K562 (cell line): ENCODE measurements around the gene TXNRD2. TPM values are rescaled to one million over a fixed set of nuclear protein-coding genes. Genes with fewer than 3 reads are reported as not detected.
A peak's percentile ranks its signal among the peaks of the same experiment; 100 is the strongest.

ENCODE experiments used
- BACH1 ChIP-seq: fragments of 200-800 bp; sonication (Bioruptor generic); IDR thresholded peaks from 2 replicates; pipeline ENCODE4 v1.6.1; 2016; ENCODE audit warnings: missing genetic modification characterization, missing compliant biosample characterization
- BRF1 ChIP-seq: IDR thresholded peaks from 3 replicates; pipeline ENCODE4 v1.6.1; 2011; ENCODE audit warnings: borderline replicate concordance, mild to moderate bottlenecking; ENCODE audit not compliant: insufficient read length; ENCODE audit errors: extremely low read depth
- CBX1 ChIP-seq: sonication (generic); IDR thresholded peaks from 2 replicates; pipeline ENCODE4 v1.6.1; 2016; ENCODE audit warnings: antibody characterized with exemption, low read depth, mild to moderate bottlenecking
- CHCHD3 ChIP-seq: fragments of 250-450 bp; sonication (Bioruptor Pico); IDR thresholded peaks from 2 replicates; pipeline ENCODE4 v2.1.2; 2022; ENCODE audit warnings: mild to moderate bottlenecking
- CHD1 ChIP-seq: fragments of 200-600 bp; sonication (generic); IDR thresholded peaks from one replicate; pipeline ENCODE4 v1.6.1; 2012; ENCODE audit warnings: mild to moderate bottlenecking, moderate library complexity, low read length, inconsistent platforms
- EHMT2 ChIP-seq: fragments of 450-650 bp; IDR thresholded peaks from 2 replicates; pipeline ENCODE4 v1.6.1; 2018; ENCODE audit warnings: antibody characterized with exemption
- ELF1 ChIP-seq: fragments of 200-800 bp; sonication (Bioruptor generic); IDR thresholded peaks from 2 replicates; pipeline ENCODE4 v1.6.1; 2016; ENCODE audit warnings: missing genetic modification characterization, missing compliant biosample characterization
- ETS2 ChIP-seq: IDR thresholded peaks from 2 replicates; pipeline ENCODE4 v1.6.1; 2016; ENCODE audit warnings: borderline replicate concordance, missing genetic modification characterization, mild to moderate bottlenecking, moderate library complexity, missing compliant biosample characterization; ENCODE audit not compliant: poor library complexity, severe bottlenecking
- JUNB ChIP-seq: fragments of 450-650 bp; formaldehyde crosslinking; conservative IDR thresholded peaks from 2 replicates; pipeline ENCODE4 v1.4.0; 2020; ENCODE audit warnings: mild to moderate bottlenecking
- MEF2A ChIP-seq: IDR thresholded peaks from 2 replicates; pipeline ENCODE4 v1.6.1; 2011; ENCODE audit warnings: low read depth, mild to moderate bottlenecking, low read length, moderate library complexity; ENCODE audit not compliant: control insufficient read depth
- NCOA6 ChIP-seq: fragments of 450-650 bp; IDR thresholded peaks from 2 replicates; pipeline ENCODE4 v1.6.1; 2017; ENCODE audit warnings: mild to moderate bottlenecking
- PCBP2 ChIP-seq: fragments of 200-400 bp; formaldehyde crosslinking; IDR thresholded peaks from 2 replicates; pipeline ENCODE4 v1.6.1; 2018; ENCODE audit warnings: low read length, low read depth, mild to moderate bottlenecking, moderate library complexity; ENCODE audit not compliant: poor library complexity, severe bottlenecking
- RBM25 ChIP-seq: fragments of 200-400 bp; formaldehyde crosslinking; IDR thresholded peaks from 2 replicates; pipeline ENCODE4 v1.6.1; 2018; ENCODE audit warnings: low read length, low read depth, moderate library complexity; ENCODE audit not compliant: severe bottlenecking
- RBM39 ChIP-seq: fragments of 200-400 bp; formaldehyde crosslinking; optimal IDR thresholded peaks from 2 replicates; pipeline ENCODE3; 2018; ENCODE audit warnings: low read depth, low read length
- SETDB1 ChIP-seq: IDR thresholded peaks from one replicate; pipeline ENCODE4 v1.6.1; 2012; ENCODE audit warnings: low read length, control low read depth, inconsistent platforms
- SMARCA4 ChIP-seq: fragments of 450-650 bp; IDR thresholded peaks from 2 replicates; pipeline ENCODE4 v1.6.1; 2016
- SMARCB1 ChIP-seq: IDR thresholded peaks from 2 replicates; pipeline ENCODE4 v1.6.1; 2011; ENCODE audit warnings: improper control_type of control experiment, low read depth; ENCODE audit not compliant: insufficient read length
- TCF7L2 ChIP-seq: fragments of 150-350 bp; IDR thresholded peaks from 2 replicates; pipeline ENCODE4 v1.6.1; 2016; ENCODE audit warnings: low read depth, mild to moderate bottlenecking, low read length, moderate library complexity
- XRCC4 ChIP-seq: IDR thresholded peaks from one replicate; pipeline ENCODE4 v1.6.1; 2011; ENCODE audit not compliant: insufficient read depth, insufficient read length; ENCODE audit errors: extremely low read depth
- ZFP1 ChIP-seq: fragments of 450-650 bp; formaldehyde crosslinking; IDR thresholded peaks from 2 replicates; pipeline ENCODE4 v1.4.0; 2020; ENCODE audit warnings: mild to moderate bottlenecking, mixed read lengths
- ZFX ChIP-seq: sonication (generic); formaldehyde crosslinking; IDR thresholded peaks from 2 replicates; pipeline ENCODE4 v1.8.0; 2022; ENCODE audit warnings: mild to moderate bottlenecking, missing genetic modification reagents, moderate library complexity
- ZNF347 ChIP-seq: fragments of 450-650 bp; formaldehyde crosslinking; IDR thresholded peaks from 2 replicates; pipeline ENCODE4 v1.4.0; 2020; ENCODE audit warnings: low read depth, mild to moderate bottlenecking, moderate library complexity
- polyA plus RNA-seq, 8 experiments: library from polyadenylated mRNA; depleted of rRNA in 4 of 8; stranded (reverse) in 5 of 8; unstranded in 3 of 8; fragments of >200 nt; fragmentation: Nextera tagmentation in 2 of 8; fragmentation: Illumina TruSeq in 1 of 8; extraction: Ambion mirVana in 2 of 8; extraction: Trizol in 1 of 8; gene quantifications; 2 replicates each; pipeline versions ENCODE4 v1.2.1 to v1.2.3, GENCODE V29; 2011 to 2014; ENCODE audit warnings: inconsistent platforms in 1 of 8, missing spikeins in 1 of 8
- total RNA-seq, 7 experiments: library from RNA; depleted of rRNA in 6 of 7; stranded (reverse); fragments of >200 nt in 6 of 7; fragmentation: Illumina TruSeq in 2 of 7; extraction: Trizol in 2 of 7; gene quantifications; 2 replicates each; pipeline versions ENCODE4 v1.2.1 to v1.2.3, GENCODE V29; 2011 to 2021; ENCODE audit warnings: low replicate concordance in 1 of 7
- TF ChIP-seq, protein P1 (sequence below): IDR thresholded peaks from 2 replicates; pipeline ENCODE4 v1.6.1; 2012; ENCODE audit warnings: low read depth, low read length, improper control_type of control experiment, borderline replicate concordance
- TF ChIP-seq, protein P2 (sequence below): sonication (generic); formaldehyde crosslinking; IDR thresholded peaks from 2 replicates; pipeline ENCODE4 v1.8.0; 2022; ENCODE audit warnings: mild to moderate bottlenecking, missing genetic modification reagents
- TF ChIP-seq, protein P3 (sequence below): sonication (generic); IDR thresholded peaks from 2 replicates; pipeline ENCODE4 v1.6.1; 2016

Gene TXNRD2
- total and polyA plus RNA-seq, 9 of the 15 experiments (the other 6 are each of a cell fraction or from before 2014, with no cell fraction given), result 3.3 to 80.2 (median 49.4) TPM

DNA sequence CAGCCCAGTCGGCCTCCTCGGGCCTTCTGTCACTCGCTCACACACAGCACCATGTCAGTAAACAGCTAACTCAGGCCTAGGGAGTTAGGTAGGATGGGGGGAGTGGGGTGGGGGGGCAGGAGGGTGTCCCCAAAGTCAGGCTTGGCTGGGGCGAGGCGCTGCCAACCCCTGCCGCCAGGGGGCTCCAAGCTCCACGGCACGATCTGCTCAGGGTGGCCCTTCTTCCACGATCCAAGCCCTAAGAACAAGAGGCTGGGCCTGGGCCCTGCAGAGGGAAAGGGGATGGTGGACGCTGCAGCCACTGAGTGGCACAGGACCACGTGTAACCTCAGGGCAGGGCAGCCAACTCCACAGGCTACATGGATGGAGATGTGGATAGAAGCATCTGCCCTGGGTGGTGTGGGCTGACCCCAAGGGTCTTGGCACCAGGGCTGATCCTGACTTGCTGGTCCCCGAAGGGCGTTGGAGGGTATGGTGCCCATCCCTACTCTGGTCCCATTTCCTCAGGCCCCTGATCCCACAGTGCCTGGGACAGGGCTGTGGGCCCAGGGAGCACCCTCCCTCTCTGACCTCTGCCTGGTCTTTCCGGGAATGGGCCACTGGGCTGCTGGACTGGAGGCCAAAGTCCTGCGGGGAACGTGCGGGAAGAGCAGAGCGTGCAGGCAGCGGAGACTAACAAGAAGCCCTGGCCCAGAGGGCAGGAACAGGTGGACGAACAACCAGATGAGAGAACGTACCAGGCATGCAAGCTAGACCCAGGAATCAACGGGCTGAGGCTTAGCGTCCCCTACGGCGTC, 29.1 kb upstream of the TXNRD2 start (continued):
- TF ChIP-seq NCOA6 (no peak), BRF1 (no peak), RBM39 (no peak), ZNF347 (CRISPR knock-in tag) (no peak), SETDB1 (peak; percentile 28), CHCHD3 (CRISPR knock-in tag) (no peak), SMARCB1 (no peak), ZFP1 (no peak), ZFX (CRISPR knock-in tag) (no peak), MEF2A (no peak), ELF1 (tag) (no peak), ETS2 (tag) (no peak), EHMT2 (0 out of 2 replicates have a peak, but pooled peaks have one; percentile 35), BACH1 (tag) (no peak), RBM25 (no peak), TCF7L2 (0 out of 2 replicates have a peak, but pooled peaks have one; percentile 51), XRCC4 (no peak), SMARCA4 (no peak), JUNB (CRISPR knock-in tag) (peak; percentile 36; the same call in 1 of the 2 replicates), CBX1 (peak; percentile 18), CHD1 (no peak), PCBP2 (no peak)
- TF ChIP-seq, protein P1, sequence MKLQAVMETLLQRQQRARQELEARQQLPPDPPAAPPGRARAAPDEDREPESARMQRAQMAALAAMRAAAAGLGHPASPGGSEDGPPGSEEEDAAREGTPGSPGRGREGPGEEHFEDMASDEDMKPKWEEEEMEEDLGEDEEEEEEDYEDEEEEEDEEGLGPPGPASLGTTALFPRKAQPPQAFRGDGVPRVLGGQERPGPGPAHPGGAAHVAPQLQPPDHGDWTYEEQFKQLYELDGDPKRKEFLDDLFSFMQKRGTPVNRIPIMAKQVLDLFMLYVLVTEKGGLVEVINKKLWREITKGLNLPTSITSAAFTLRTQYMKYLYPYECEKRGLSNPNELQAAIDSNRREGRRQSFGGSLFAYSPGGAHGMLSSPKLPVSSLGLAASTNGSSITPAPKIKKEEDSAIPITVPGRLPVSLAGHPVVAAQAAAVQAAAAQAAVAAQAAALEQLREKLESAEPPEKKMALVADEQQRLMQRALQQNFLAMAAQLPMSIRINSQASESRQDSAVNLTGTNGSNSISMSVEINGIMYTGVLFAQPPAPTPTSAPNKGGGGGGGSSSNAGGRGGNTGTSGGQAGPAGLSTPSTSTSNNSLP, result peak; percentile 5; the same call in 1 of the 2 replicates
- TF ChIP-seq, protein P2, sequence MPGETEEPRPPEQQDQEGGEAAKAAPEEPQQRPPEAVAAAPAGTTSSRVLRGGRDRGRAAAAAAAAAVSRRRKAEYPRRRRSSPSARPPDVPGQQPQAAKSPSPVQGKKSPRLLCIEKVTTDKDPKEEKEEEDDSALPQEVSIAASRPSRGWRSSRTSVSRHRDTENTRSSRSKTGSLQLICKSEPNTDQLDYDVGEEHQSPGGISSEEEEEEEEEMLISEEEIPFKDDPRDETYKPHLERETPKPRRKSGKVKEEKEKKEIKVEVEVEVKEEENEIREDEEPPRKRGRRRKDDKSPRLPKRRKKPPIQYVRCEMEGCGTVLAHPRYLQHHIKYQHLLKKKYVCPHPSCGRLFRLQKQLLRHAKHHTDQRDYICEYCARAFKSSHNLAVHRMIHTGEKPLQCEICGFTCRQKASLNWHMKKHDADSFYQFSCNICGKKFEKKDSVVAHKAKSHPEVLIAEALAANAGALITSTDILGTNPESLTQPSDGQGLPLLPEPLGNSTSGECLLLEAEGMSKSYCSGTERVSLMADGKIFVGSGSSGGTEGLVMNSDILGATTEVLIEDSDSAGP, result no peak
- TF ChIP-seq, protein P3, sequence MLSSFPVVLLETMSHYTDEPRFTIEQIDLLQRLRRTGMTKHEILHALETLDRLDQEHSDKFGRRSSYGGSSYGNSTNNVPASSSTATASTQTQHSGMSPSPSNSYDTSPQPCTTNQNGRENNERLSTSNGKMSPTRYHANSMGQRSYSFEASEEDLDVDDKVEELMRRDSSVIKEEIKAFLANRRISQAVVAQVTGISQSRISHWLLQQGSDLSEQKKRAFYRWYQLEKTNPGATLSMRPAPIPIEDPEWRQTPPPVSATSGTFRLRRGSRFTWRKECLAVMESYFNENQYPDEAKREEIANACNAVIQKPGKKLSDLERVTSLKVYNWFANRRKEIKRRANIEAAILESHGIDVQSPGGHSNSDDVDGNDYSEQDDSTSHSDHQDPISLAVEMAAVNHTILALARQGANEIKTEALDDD, result no peak
